CD4-positive, alpha-beta T cell (primary cell): Measurements from ENCODE around the gene UNC13A. TPM values are rescaled to one million over a fixed set of nuclear protein-coding genes. Genes with fewer than 3 reads are reported as not detected.

Experiments
- ATAC-seq: fragments of 200-7000 bp; cut with Tn5 transposase; one replicate; pipeline ENCODE4 v1.10.0; 2022; ENCODE audit warnings: mild to moderate bottlenecking; ENCODE audit not compliant: poor library complexity
- CTCF ChIA-PET: fragments of 350-600 bp; sonication (Branson Sonifier 250); formaldehyde crosslinking; loops from one replicate; lab custom pipeline; 2021; ENCODE audit warnings: antibody characterized with exemption, inconsistent platforms; lab: Charles Lee
- POLR2A ChIA-PET: fragments of 350-600 bp; sonication (Branson Sonifier 250); formaldehyde crosslinking; loops from one replicate; lab custom pipeline; 2021; ENCODE audit warnings: antibody characterized with exemption, inconsistent platforms; lab: Charles Lee
- DNase-seq, 14 experiments: peaks; one replicate each; pipeline ENCODE4 v3.0.0-alpha.2; 2013 to 2020; ENCODE audit warnings: mixed read lengths in 2 of 14
- H3K27ac ChIP-seq, 2 donors: one replicate each; pipeline versions ENCODE4 v1.5.1 to v1.7.0; 2013; ENCODE audit warnings: low read length in 2 of 2, low read depth in 1 of 2, mild to moderate bottlenecking in 1 of 2
- H3K27me3 ChIP-seq, 2 experiments: 1 replicate in 1 of 2; 2 replicates in 1 of 2; pipeline versions ENCODE4 v1.6.1 to v1.7.0; 2013; ENCODE audit warnings: low read length in 2 of 2, control low read depth in 1 of 2, mild to moderate bottlenecking in 1 of 2, moderate library complexity in 1 of 2; ENCODE audit not compliant: insufficient read depth in 2 of 2, control insufficient read depth in 1 of 2
- H3K36me3 ChIP-seq: one replicate; pipeline ENCODE4 v1.6.1; 2013; ENCODE audit warnings: low read length, control low read depth; ENCODE audit not compliant: insufficient read depth
- H3K4me1 ChIP-seq: one replicate; pipeline ENCODE4 v1.6.1; 2013; ENCODE audit warnings: low read length, control low read depth; ENCODE audit not compliant: insufficient read depth
- H3K4me3 ChIP-seq: one replicate; pipeline ENCODE4 v1.5.1; 2013; ENCODE audit warnings: mild to moderate bottlenecking, low read length, moderate library complexity
- H3K9me3 ChIP-seq, 2 experiments: 1 replicate in 1 of 2; 2 replicates in 1 of 2; pipeline versions ENCODE4 v1.6.1 to v1.7.0; 2013; ENCODE audit warnings: low read length in 2 of 2, mild to moderate bottlenecking in 2 of 2, control low read depth in 1 of 2, moderate library complexity in 1 of 2; ENCODE audit not compliant: control insufficient read depth in 1 of 2, insufficient read depth in 1 of 2
- H3K27ac Mint-ChIP-seq: one replicate; pipeline ENCODE4 v1.8.0; 2020; ENCODE audit warnings: mixed read lengths
- H3K27me3 Mint-ChIP-seq: one replicate; pipeline ENCODE4 v1.8.0; 2021; ENCODE audit warnings: mixed read lengths
- H3K36me3 Mint-ChIP-seq: one replicate; pipeline ENCODE4 v1.8.0; 2021; ENCODE audit warnings: low read depth, mixed read lengths
- H3K4me1 Mint-ChIP-seq: one replicate; pipeline ENCODE4 v1.8.0; 2021; ENCODE audit warnings: low read depth, mixed read lengths
- H3K4me3 Mint-ChIP-seq: one replicate; pipeline ENCODE4 v1.8.0; 2020; ENCODE audit warnings: mild to moderate bottlenecking, mixed read lengths
- H3K9me3 Mint-ChIP-seq: one replicate; pipeline ENCODE4 v1.8.0; 2020; ENCODE audit warnings: mixed read lengths
- CTCF ChIP-seq: fragments of 200-600 bp; IDR thresholded peaks from one replicate; pipeline ENCODE4 v1.8.0; 2022; ENCODE audit warnings: antibody characterized with exemption, mild to moderate bottlenecking
- intact Hi-C, 2 experiments: fragments of 100-400 bp; cut with DNase I in 1 of 2; cut with micrococcal nuclease in 1 of 2; formaldehyde crosslinking; loops; one replicate each; pipeline versions ENCODE4 v1.15.1 to v1.9.0; 2023 to 2025; cut with DNase I, micrococcal nuclease
- total RNA-seq, 174 experiments: library from RNA in 2 of 174; stranded (reverse) in 2 of 174; gene quantifications; one replicate each; pipeline ENCODE4 v1.2.3 and lab custom pipeline; 2021 to 2026

UNC13A gene
- total RNA-seq, 2 experiments from 2014 or later, result 0.11 to 0.14 TPM

- ChIA-PET POLR2A (no interaction called here), CTCF (no interaction called here)
- intact Hi-C loops, result no loop called here
- Mint-ChIP-seq H3K9me3 (no peaks in the 10 kb centered on the region), H3K27ac (no peak overlapping the region), H3K27me3 (no peaks in the 10 kb centered on the region), H3K4me1 (peaks cover 5% of the 10 kb centered on the region), H3K36me3 (peaks cover 56% of the 10 kb centered on the region), H3K4me3 (no peak overlapping the region)
- ATAC-seq (no peak), DNase-seq (no peak)
- no peak overlapping the region for H3K4me3 ChIP-seq
- peaks cover 4% of the 10 kb centered on the region for H3K4me1 ChIP-seq
- no peaks in the 10 kb centered on the region for H3K27me3 ChIP-seq
- no peak for TF ChIP-seq CTCF
- H3K27ac ChIP-seq, result no peak overlapping the region
- H3K9me3 ChIP-seq, result no peaks in the 10 kb centered on the region
- H3K36me3 ChIP-seq, result peaks cover 56% of the 10 kb centered on the region
Observed at GRCh38 chr19:17562097-17562496, 126.1 kb downstream of the UNC13A start.

GRCh38 chr19:17560205-17560595, 128.0 kb downstream of the UNC13A start:
- Mint-ChIP-seq H3K4me3 (peak overlapping the region; percentile 76), H3K27ac (no peak overlapping the region), H3K27me3 (no peaks in the 10 kb centered on the region), H3K9me3 (no peaks in the 10 kb centered on the region), H3K4me1 (peaks cover 17% of the 10 kb centered on the region), H3K36me3 (peaks cover 40% of the 10 kb centered on the region)
- Histone ChIP-seq H3K4me3 (no peak overlapping the region), H3K36me3 (peaks cover 38% of the 10 kb centered on the region), H3K9me3 (no peaks in the 10 kb centered on the region), H3K27me3 (no peaks in the 10 kb centered on the region), H3K27ac (no peak overlapping the region), H3K4me1 (peaks cover 18% of the 10 kb centered on the region)
- POLR2A ChIA-PET, result no interaction called here
- intact Hi-C loops, result no loop called here
- ATAC-seq, result no peak
- CTCF ChIA-PET, result no interaction called here
- no peak for TF ChIP-seq CTCF
- DNase-seq, result peak in 2 of 14 experiments; percentile 44 to 64

DNA sequence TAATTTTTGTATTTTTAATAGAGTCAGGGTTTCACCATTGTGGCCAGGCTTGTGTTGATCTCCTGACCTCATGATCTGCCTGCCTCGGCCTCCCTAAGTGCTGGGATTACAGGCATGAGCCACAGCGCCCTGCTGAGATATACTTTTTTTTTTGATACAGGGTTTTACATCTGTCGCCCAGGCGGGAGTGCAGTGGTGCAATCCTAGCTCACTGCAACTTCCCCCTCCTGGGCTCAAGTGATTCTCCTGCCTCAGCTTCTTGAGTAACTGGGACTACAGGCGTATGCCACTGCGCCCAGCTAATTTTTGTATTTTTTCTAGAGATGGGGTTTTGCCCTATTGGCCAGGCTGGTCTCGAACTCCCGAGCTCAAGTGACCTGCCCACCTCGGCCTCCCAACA, 130.7 kb downstream of the UNC13A start:
- no peak overlapping the region for H3K4me3 Mint-ChIP-seq
- Histone ChIP-seq H3K4me1 (peaks cover 24% of the 10 kb centered on the region), H3K27me3 (no peaks in the 10 kb centered on the region), H3K36me3 (peaks cover 28% of the 10 kb centered on the region), H3K27ac (no peak overlapping the region), H3K9me3 (no peaks in the 10 kb centered on the region), H3K4me3 (no peak overlapping the region)
- no peaks in the 10 kb centered on the region for H3K9me3 Mint-ChIP-seq
- ChIA-PET POLR2A (no interaction called here), CTCF (interaction anchor here (2.5 kb wide), 1 partner anchor 16 kb away, joined by 8 read pairs; no protein-coding TSS in a partner anchor)
- H3K27me3 Mint-ChIP-seq, result no peaks in the 10 kb centered on the region
- peaks cover 28% of the 10 kb centered on the region for H3K36me3 Mint-ChIP-seq
- peaks cover 21% of the 10 kb centered on the region for H3K4me1 Mint-ChIP-seq
- intact Hi-C loops, result loop anchor here (5.0 to 10.0 kb wide), 5 partner anchors 45 to 1850 kb away; partner anchors contain the start of genes GATAD2A (in 1 of the 2), MAP1S (in 1 of the 2) and PGLS (in 1 of the 2)
- H3K27ac Mint-ChIP-seq, result no peak overlapping the region
- no peak for ATAC-seq
- DNase-seq, result peak in 1 of 14 experiments; percentile 41
- TF ChIP-seq CTCF, result no peak
